Omental fat pad (tissue), 4 donors: ENCODE data around the gene MINPP1. TPM values are rescaled to one million over a fixed set of nuclear protein-coding genes. Genes with fewer than 3 reads are reported as not detected.
"Not testable (repeated sequence)": the region's sequence is repeated elsewhere in the genome, so short reads cannot be mapped to it uniquely, and the experiment has no call there.

Source experiments
- ATAC-seq: fragments of 150-250 bp; one replicate; pipeline ENCODE4 v1.9.1; 2016; ENCODE audit warnings: mild to moderate bottlenecking, moderate library complexity; ENCODE audit not compliant: low FRiP score
- DNase-seq: peaks from one replicate; pipeline ENCODE4 v3.0.0-alpha.2; 2019; ENCODE audit warnings: low spot score
- total RNA-seq, 4 donors: library from RNA; depleted of rRNA; stranded (reverse); fragments of >200 nt; gene quantifications; one replicate each; pipeline ENCODE4 v1.1.0, GENCODE V29; 2016
- TF ChIP-seq, protein P1 (sequence below), 3 donors: fragments of 450-650 bp; IDR thresholded peaks; one replicate each; pipeline ENCODE4 v1.5.1; 2016 to 2017; ENCODE audit warnings: antibody characterized with exemption in 3 of 3, mild to moderate bottlenecking in 3 of 3, moderate library complexity in 2 of 3

MINPP1 gene
- total RNA-seq, 4 donors from 2014 or later = 9.4 to 20.5 (median 15.7) TPM

DNA sequence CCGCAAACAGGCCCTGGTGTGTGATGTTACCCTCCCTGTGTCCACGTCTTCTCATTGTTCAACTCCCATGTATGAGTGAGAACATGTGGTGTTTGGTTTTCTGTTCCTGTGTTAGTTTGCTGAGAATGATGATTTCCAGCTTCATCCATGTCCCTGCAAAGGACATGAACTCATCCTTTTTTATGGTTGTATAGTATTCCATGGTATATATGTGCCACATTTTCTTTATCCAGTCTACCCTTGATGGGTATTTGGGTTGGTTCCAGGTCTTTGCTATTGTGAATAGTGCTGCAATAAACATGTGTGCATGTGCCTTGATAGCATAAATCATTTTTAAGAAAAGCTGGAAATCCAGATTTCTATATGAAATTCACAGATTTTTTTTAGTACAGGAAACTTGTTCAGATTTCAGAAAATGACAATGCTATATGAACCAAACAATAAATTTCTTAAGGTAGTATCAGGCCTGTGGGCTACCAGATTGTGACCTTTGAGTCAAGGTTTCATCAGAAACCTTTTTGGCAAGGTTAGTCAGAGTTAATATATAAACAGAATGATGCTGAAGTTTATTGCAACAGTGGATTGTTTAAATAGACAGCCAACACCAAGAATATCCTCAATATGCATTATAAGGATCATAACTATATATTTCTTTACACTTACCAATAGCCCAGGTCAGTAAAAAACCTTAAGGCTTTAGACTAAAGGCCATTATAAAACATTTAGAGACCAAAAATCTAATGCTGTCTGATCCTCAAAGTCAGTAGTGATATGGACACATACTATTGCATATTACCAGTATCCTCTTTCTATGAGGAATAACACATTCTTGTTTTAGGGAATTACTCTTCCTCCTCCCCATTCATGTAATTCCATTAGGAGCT, 86.3 kb downstream of the MINPP1 start:
- TF ChIP-seq, protein P1, sequence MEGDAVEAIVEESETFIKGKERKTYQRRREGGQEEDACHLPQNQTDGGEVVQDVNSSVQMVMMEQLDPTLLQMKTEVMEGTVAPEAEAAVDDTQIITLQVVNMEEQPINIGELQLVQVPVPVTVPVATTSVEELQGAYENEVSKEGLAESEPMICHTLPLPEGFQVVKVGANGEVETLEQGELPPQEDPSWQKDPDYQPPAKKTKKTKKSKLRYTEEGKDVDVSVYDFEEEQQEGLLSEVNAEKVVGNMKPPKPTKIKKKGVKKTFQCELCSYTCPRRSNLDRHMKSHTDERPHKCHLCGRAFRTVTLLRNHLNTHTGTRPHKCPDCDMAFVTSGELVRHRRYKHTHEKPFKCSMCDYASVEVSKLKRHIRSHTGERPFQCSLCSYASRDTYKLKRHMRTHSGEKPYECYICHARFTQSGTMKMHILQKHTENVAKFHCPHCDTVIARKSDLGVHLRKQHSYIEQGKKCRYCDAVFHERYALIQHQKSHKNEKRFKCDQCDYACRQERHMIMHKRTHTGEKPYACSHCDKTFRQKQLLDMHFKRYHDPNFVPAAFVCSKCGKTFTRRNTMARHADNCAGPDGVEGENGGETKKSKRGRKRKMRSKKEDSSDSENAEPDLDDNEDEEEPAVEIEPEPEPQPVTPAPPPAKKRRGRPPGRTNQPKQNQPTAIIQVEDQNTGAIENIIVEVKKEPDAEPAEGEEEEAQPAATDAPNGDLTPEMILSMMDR (IDR thresholded peaks at IDR 0.05) = no peak
- DNase-seq = no peak
- no peak for ATAC-seq

DNA sequence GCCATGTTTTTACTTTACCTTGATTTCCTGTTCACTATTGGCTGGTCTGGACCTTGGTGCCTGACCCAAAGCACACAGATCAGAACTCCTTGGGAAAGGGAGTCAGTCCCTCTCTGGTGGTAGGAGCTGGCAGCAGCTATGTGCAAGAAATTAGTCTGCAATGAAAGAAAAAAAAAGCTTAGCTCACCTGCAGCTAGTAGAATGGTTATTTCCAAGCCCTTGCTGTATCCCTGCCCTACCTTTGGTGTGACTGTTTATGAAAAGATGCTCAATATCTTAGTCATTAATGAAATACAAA, 86.8 kb downstream of the MINPP1 start:
- DNase-seq (no peak), ATAC-seq (no peak)
- TF ChIP-seq, protein P1 (IDR thresholded peaks at IDR 0.05) = no peak

DNA sequence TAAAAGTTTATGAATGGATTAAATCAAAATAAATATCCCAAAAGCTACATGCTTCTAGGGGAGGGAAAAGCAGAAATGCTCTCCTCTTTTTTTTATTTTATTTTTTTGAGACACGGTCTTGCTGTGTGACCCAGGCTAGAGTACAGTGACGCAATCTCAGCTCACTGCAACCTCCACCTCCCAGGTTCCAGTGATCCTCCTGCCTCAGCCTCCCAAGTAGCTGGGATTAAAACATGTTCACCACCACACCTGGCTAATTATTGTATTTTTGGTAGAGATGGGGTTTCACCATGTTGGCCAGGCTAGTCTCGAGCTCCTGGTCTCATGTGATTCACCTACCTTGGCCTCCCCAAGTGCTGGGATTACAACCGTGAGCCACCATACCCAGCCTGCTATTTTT, 88.2 kb downstream of the MINPP1 start:
- ATAC-seq, DNase-seq: not testable (repeated sequence)

DNA sequence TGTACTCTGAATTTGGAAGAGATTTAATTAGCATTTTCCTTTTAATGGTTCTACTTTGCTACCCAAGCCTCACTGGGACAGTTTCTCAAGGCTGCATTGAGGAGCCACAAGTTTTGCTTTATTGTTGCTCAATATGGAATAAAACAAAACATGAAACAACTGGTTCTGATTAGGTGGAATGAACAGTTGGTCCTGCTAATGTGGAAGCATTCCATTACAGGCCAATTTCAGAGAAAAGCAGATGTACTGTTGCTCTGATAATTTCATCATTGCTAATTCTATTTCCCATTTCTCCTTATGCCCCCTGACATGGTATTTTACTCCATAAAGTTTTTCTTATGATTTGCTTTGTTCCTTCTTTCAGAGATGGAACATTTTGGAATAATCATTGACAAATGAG, 89.0 kb downstream of the MINPP1 start:
- TF ChIP-seq, protein P1 (IDR thresholded peaks at IDR 0.05) = no peak
- no peak for DNase-seq
- no peak for ATAC-seq

DNA sequence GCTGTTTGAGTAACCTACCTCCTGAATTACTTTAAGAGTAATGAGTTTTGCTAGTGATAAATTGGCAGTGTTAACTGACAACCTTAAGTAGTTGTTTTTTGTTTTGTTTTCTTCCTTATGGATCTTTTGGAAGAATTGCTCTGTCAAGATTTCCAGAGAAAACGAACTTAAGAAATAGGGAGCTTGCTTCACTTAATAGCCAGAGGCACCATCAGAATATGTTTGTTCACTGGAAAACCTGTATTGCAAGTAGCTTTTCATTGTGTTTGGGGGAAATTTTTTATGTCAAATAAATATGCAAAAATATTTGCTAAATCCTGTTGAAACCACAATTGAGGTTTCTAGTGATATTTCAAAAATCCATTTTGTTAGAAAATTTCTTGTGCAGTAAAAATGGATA, 89.5 kb downstream of the MINPP1 start:
- TF ChIP-seq, protein P1 (IDR thresholded peaks at IDR 0.05) = no peak
- DNase-seq = no peak
- no peak for ATAC-seq

DNA sequence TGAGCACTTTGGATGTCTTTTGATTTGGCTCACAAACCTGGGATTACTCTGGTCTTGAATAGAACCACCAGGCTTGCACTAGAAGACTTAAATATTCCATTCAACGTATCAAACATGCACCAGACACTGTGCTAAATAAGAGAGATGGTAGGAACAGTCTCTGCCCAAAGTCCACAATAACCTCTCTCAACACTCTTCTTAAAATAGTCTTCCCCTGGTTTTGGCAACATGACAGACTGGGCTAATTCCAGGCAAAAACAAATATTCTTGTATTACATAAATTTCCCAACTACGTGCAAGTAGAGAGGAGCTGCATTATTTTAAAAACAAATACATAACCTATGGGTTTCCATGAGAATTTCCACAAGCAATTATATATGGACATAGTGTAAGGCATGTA, 90.2 kb downstream of the MINPP1 start:
- TF ChIP-seq, protein P1 (IDR thresholded peaks at IDR 0.05) = no peak
- ATAC-seq (peak; percentile 28), DNase-seq (no peak)

DNA sequence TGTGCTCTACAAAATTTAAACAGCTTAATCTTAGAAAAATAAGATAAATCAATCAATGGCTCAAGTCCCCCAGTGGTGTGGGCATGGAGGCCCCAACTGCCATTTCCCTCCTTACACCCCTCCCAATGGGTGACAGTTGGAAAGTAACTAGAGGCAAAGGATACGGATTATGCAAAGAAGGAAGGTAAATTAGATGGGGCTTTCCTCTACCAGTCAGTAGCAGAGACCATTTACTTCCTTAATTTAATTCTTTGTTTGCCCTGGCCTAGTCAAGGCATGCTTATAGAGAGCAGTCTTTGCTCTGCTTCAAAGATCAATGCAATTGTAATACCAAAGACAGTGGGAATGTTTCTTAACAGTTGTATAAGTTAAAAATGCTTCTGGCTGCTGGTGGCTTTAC, 91.7 kb downstream of the MINPP1 start:
- TF ChIP-seq, protein P1 (IDR thresholded peaks at IDR 0.05) = no peak
- no peak for ATAC-seq
- DNase-seq = no peak
